ENCODE data around the gene CENPB. TPM values are rescaled to one million over a fixed set of nuclear protein-coding genes. Genes with fewer than 3 reads are reported as not detected.
"Not testable (repeated sequence)": the region's sequence is repeated elsewhere in the genome, so short reads cannot be mapped to it uniquely, and the experiment has no call there.

The CENPB gene, protein sequence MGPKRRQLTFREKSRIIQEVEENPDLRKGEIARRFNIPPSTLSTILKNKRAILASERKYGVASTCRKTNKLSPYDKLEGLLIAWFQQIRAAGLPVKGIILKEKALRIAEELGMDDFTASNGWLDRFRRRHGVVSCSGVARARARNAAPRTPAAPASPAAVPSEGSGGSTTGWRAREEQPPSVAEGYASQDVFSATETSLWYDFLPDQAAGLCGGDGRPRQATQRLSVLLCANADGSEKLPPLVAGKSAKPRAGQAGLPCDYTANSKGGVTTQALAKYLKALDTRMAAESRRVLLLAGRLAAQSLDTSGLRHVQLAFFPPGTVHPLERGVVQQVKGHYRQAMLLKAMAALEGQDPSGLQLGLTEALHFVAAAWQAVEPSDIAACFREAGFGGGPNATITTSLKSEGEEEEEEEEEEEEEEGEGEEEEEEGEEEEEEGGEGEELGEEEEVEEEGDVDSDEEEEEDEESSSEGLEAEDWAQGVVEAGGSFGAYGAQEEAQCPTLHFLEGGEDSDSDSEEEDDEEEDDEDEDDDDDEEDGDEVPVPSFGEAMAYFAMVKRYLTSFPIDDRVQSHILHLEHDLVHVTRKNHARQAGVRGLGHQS
- 10 to 100 TPM; 25.1 to 25.3 TPM for total RNA-seq
- 39.7 TPM for polyA plus RNA-seq (2013, experiment 1 of 2)
- 41.6 TPM for polyA plus RNA-seq (2013, experiment 2 of 2)
- 37.2 to 138 (median 82.0) reads per million in 172 experiments for total RNA-seq

DNA sequence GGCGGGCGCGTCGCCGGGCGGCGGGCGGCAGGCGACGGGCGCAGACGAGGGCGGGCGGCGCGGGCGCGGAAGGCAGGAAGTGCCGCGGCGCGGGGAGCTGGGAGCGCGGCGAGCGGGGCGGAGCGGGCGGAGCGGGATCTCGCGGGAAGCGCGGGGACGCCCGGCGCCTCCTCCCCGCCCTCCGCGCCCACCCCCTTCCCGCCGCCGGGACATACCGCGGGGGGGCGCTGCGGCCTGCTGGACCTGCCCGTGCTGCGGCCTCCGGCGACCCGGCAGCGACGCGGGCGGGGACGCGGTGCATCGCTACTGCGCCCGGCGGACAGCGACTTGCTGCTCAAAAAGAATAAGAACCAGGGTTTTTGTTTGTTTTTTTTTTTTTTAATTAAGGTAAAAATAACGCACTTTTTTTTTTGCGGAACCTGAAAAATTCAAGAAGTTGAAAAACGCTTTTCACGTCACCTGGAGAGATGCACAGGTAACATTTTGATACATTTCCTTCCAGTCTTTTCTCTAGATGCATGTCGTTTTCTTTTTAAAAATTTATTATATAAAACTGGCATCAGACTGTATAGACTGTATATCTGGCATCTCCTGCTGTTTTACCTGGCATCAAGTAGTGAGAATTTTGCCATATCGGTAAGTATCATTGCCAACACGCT lies at the start of gene CENPB:
Gene CENPB (minus strand): TSS at position 76 of the 659 bp plus-strand sequence. CDS start 257 bp downstream, outside the sequence.
- intact Hi-C loops (cut with DNase I, micrococcal nuclease) = loop anchor here (1.0 to 2.0 kb wide), 4 partner anchors 10 to 69 kb away; partner anchors contain the start of genes AP5S1 (in 2 of the 2), CDC25B (in 1 of the 2) and MAVS (in 1 of the 2)
- DNase-seq = peak; percentile 70 to 95 (median 90)
- POLR2A ChIA-PET = interaction anchor here (0.6 to 8.5 kb wide), 11 partner anchors 9 to 206 kb away, joined by 3 to 89 read pairs (median 15); partner anchors contain the start of genes ADISSP, AP5S1 and CDC25B

DNA sequence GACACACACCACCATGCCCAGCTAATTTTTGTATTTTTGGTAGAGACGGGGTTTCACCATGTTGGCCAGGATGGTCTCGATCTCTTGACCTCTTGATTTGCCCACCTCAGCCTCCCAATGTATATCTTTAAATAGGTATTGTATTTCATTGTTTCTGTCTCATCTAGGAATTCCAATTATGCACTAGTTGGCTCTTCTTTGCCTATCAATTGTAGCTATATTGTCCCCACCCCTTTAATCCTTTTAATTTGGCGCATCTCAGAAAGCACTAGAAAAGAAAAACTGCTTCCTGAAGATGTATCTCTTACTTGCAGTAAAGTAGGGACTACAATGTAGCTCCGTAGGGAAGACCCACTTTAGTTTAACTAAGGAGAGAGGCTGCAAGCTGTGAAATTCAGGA lies 49.6 kb upstream of the CENPB start:
- H3K9me3 ChIP-seq (ENCODE audit: control insufficient read depth in 1 of 2, insufficient read depth in 1 of 2, low read length in 2 of 2) = no peaks in the 10 kb centered on the region
- ChIA-PET CTCF (no interaction called here), POLR2A (no interaction called here)
- H3K27me3 ChIP-seq (ENCODE audit: control insufficient read depth in 1 of 2, insufficient read depth in 2 of 2, low read length in 2 of 2) = no peaks in the 10 kb centered on the region
- intact Hi-C loops (cut with DNase I, micrococcal nuclease) = no loop called here
- H3K36me3 ChIP-seq (ENCODE audit: insufficient read depth, low read length) = no peaks in the 10 kb centered on the region
- TF ChIP-seq, protein P1, sequence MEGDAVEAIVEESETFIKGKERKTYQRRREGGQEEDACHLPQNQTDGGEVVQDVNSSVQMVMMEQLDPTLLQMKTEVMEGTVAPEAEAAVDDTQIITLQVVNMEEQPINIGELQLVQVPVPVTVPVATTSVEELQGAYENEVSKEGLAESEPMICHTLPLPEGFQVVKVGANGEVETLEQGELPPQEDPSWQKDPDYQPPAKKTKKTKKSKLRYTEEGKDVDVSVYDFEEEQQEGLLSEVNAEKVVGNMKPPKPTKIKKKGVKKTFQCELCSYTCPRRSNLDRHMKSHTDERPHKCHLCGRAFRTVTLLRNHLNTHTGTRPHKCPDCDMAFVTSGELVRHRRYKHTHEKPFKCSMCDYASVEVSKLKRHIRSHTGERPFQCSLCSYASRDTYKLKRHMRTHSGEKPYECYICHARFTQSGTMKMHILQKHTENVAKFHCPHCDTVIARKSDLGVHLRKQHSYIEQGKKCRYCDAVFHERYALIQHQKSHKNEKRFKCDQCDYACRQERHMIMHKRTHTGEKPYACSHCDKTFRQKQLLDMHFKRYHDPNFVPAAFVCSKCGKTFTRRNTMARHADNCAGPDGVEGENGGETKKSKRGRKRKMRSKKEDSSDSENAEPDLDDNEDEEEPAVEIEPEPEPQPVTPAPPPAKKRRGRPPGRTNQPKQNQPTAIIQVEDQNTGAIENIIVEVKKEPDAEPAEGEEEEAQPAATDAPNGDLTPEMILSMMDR (IDR thresholded peaks at IDR 0.05) = no peak
- DNase-seq (no peak), ATAC-seq (ENCODE audit: poor library complexity) (no peak)
- no peak overlapping the region for H3K27ac ChIP-seq (ENCODE audit: low read depth in 1 of 2, low read length in 2 of 2)
- no peaks in the 10 kb centered on the region for H3K36me3 Mint-ChIP-seq (ENCODE audit: low read depth)
- peaks cover 6% of the 10 kb centered on the region for H3K4me1 ChIP-seq (ENCODE audit: insufficient read depth, low read length)
- H3K4me3 ChIP-seq (ENCODE audit: low read length) = no peak overlapping the region
- no peak overlapping the region for H3K4me3 Mint-ChIP-seq
- H3K27me3 Mint-ChIP-seq = no peaks in the 10 kb centered on the region
- no peaks in the 10 kb centered on the region for H3K9me3 Mint-ChIP-seq
- H3K27ac Mint-ChIP-seq = no peak overlapping the region
- peaks cover 8% of the 10 kb centered on the region for H3K4me1 Mint-ChIP-seq (ENCODE audit: low read depth)

More for the DNA sequence above, at the start of gene CENPB:
- H3K4me3 Mint-ChIP-seq = peak within 1 kb of the TSS; percentile 85
- TF ChIP-seq, protein P1 (IDR thresholded peaks at IDR 0.05) = peak; percentile 80
- peaks cover 40% of the 10 kb centered on the region for H3K4me1 Mint-ChIP-seq (ENCODE audit: low read depth)
- H3K27ac ChIP-seq (ENCODE audit: low read depth in 1 of 2, low read length in 2 of 2) = peak within 1 kb of the TSS; percentile 66 to 70
- no peaks in the 10 kb centered on the region for H3K9me3 Mint-ChIP-seq
- CTCF ChIA-PET = interaction anchor here (0.6 to 4.3 kb wide), 14 partner anchors 9 to 298 kb away, joined by 3 to 59 read pairs (median 5); partner anchors contain the start of genes ADISSP, AP5S1 and CDC25B
- no peaks in the 10 kb centered on the region for H3K27me3 ChIP-seq (ENCODE audit: control insufficient read depth in 1 of 2, insufficient read depth in 2 of 2, low read length in 2 of 2)
- H3K36me3 ChIP-seq (ENCODE audit: insufficient read depth, low read length) = no peaks in the 10 kb centered on the region
- peaks cover 32% of the 10 kb centered on the region for H3K4me1 ChIP-seq (ENCODE audit: insufficient read depth, low read length)
- peak within 1 kb of the TSS; percentile 73 for H3K27ac Mint-ChIP-seq
- no peaks in the 10 kb centered on the region for H3K36me3 Mint-ChIP-seq (ENCODE audit: low read depth)
- peaks cover 0 to 3% of the 10 kb centered on the region in 2 experiments for H3K9me3 ChIP-seq (ENCODE audit: control insufficient read depth in 1 of 2, insufficient read depth in 1 of 2, low read length in 2 of 2)
- H3K4me3 ChIP-seq (ENCODE audit: low read length) = peak within 1 kb of the TSS; percentile 63
- ATAC-seq (ENCODE audit: poor library complexity) = peak; percentile 83
- H3K27me3 Mint-ChIP-seq = no peaks in the 10 kb centered on the region

DNA sequence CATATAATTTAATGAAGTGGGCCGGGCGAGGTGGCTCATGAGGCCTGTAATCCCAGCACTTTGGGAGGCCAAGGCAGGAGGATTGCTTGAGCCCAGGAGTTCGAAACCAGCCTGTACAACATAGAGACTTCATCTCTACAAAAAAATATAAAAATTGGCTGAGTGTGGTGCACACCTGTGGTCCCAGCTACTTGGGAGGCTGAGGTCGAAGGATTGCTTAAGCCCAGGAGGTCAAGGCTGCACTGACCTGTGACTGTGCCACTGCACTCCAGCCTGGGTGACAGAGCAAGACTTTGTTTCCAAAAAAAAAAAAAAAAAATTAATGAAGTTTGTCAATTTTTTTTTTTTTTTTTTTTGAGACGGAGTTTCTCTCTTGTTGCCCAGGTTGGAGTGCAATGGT lies 43.4 kb upstream of the CENPB start:
- ChIA-PET POLR2A (interaction anchor here (0.7 kb wide), 1 partner anchor 160 kb away, joined by 5 read pairs; no protein-coding TSS in a partner anchor), CTCF (interaction anchor here (0.6 to 0.7 kb wide), 2 partner anchors 9 to 157 kb away, joined by 3 to 4 read pairs; partner anchors contain the start of gene AP5S1)
- intact Hi-C loops (cut with DNase I, micrococcal nuclease); H3K27me3 Mint-ChIP-seq; H3K9me3 Mint-ChIP-seq; H3K27me3 ChIP-seq (ENCODE audit: control insufficient read depth in 1 of 2, insufficient read depth in 2 of 2, low read length in 2 of 2); H3K4me1 ChIP-seq (ENCODE audit: insufficient read depth, low read length); DNase-seq; H3K4me3 Mint-ChIP-seq; ATAC-seq (ENCODE audit: poor library complexity); H3K27ac Mint-ChIP-seq; H3K27ac ChIP-seq (ENCODE audit: low read depth in 1 of 2, low read length in 2 of 2); H3K9me3 ChIP-seq (ENCODE audit: control insufficient read depth in 1 of 2, insufficient read depth in 1 of 2, low read length in 2 of 2); H3K4me3 ChIP-seq (ENCODE audit: low read length); H3K4me1 Mint-ChIP-seq (ENCODE audit: low read depth): not testable (repeated sequence)
- peaks cover 19% of the 10 kb centered on the region for H3K36me3 ChIP-seq (ENCODE audit: insufficient read depth, low read length)
- peaks cover 26% of the 10 kb centered on the region for H3K36me3 Mint-ChIP-seq (ENCODE audit: low read depth)
